Measurements from ENCODE around the gene RIPOR3. TPM values are rescaled to one million over a fixed set of nuclear protein-coding genes. Genes with fewer than 3 reads are reported as not detected.

Gene RIPOR3
- total RNA-seq, 1 donor = 6.5 TPM

DNA sequence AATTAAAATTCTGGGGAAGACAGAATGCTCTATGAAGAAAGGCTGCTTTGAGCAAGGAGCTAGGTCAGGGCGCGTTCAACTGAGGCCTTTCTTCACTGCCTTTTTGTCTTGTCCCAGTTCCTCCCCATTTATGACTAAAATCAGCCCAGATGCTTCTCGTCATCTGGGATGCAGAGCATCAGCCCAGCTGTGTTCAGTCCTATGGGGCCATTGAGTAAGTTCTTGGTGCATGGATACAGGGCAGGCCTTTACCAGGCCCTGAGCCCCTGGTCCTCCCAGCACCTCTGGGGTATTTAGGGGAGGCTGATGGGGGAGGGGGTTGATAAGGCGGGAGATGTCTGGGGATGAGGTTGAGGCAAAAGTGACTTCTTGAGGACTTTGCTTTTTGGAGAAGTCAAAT, 125.5 kb downstream of the RIPOR3 start:
- H3K4me3 ChIP-seq (ENCODE audit: low read depth, low read length) = no peak overlapping the region
- TF ChIP-seq, protein P1, sequence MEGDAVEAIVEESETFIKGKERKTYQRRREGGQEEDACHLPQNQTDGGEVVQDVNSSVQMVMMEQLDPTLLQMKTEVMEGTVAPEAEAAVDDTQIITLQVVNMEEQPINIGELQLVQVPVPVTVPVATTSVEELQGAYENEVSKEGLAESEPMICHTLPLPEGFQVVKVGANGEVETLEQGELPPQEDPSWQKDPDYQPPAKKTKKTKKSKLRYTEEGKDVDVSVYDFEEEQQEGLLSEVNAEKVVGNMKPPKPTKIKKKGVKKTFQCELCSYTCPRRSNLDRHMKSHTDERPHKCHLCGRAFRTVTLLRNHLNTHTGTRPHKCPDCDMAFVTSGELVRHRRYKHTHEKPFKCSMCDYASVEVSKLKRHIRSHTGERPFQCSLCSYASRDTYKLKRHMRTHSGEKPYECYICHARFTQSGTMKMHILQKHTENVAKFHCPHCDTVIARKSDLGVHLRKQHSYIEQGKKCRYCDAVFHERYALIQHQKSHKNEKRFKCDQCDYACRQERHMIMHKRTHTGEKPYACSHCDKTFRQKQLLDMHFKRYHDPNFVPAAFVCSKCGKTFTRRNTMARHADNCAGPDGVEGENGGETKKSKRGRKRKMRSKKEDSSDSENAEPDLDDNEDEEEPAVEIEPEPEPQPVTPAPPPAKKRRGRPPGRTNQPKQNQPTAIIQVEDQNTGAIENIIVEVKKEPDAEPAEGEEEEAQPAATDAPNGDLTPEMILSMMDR (IDR thresholded peaks at IDR 0.05; ENCODE audit: insufficient read depth, low read length) = no peak
- no peak for DNase-seq (ENCODE audit: low read depth)

DNA sequence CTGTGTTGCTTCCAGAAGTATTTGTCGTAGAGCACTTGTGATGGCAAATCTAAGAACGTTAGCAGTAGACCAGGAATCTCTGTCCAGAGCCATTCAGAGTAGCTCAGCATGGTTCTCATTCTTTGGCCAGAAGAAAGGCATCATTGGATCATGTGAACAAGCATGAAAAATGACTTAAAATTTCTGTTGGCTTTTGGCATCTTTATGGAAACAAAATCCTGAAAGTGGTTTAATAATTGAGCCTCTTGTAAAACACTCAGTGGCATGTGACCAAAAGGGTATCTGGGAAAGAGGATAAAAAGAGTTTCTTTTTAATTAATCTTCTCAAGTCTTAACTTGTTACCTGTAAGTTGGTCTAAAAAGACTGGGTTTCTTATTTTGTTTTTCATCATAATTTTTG, 126.0 kb downstream of the RIPOR3 start:
- H3K4me3 ChIP-seq (ENCODE audit: low read depth, low read length) = no peak overlapping the region
- no peak for DNase-seq (ENCODE audit: low read depth)
- TF ChIP-seq, protein P1 (IDR thresholded peaks at IDR 0.05; ENCODE audit: insufficient read depth, low read length) = no peak

DNA sequence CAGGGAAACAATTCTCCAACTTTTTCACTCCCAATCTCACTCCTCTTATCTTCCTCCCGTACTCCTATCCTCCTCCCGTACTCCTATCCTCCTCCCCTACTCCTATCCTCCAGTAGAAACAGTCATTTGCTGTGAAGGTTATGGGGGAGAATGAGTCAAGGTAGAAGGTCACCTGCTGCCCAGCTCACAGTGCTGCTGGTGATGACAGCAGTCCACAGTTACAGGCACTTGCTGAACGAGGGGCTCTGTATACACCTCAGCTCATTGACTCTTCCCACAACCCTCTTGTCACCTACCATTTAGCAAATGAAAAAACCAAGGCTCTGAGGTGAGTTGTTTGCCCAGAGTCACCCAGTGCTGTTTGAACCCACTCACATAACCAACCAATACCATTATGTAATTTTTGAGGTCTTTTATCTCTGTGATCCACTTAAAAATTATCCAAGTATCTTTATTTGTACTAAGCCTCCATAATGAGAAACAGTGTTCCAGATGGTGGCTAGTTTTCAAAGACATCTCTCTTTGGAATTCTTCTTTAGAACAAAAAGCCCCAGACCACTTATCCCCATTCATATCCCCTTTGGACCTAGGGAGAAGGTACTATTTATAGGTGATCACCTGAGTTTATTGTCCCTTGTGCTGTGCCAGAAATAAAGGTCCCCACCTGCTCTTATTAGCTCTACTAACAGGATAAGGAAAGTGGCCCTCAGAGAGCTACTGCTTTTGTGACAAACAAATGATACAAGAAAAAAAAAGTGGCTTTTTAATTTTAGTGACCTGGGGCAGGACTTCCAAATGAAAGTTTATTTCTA, 128.0 kb downstream of the RIPOR3 start:
- DNase-seq (ENCODE audit: low read depth) = no peak
- no peak overlapping the region for H3K4me3 ChIP-seq (ENCODE audit: low read depth, low read length)
- TF ChIP-seq, protein P1 (IDR thresholded peaks at IDR 0.05; ENCODE audit: insufficient read depth, low read length) = no peak

DNA sequence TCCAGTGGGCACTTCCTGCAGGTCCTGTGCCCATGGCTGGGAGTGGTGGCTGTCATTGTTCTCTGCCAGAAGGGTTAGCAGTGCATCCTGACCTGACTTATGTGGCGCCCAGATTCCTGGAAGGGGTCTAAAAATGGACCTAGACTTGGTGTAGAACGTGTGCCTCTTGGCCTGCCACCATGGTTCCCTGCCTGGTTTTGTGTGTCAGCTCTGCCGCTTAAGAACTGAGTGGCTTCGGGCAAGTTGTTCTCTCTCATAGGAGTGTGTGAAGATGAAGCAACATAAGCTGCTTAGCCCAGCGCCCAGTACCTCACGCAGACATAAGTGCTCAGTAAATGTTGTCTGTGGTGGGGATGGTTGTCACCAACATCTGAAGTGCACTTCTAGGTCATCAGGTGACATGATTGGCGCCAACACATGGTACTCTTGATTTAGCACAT, 129.1 kb downstream of the RIPOR3 start:
- TF ChIP-seq, protein P1 (IDR thresholded peaks at IDR 0.05; ENCODE audit: insufficient read depth, low read length) = no peak
- no peak for DNase-seq (ENCODE audit: low read depth)

DNA sequence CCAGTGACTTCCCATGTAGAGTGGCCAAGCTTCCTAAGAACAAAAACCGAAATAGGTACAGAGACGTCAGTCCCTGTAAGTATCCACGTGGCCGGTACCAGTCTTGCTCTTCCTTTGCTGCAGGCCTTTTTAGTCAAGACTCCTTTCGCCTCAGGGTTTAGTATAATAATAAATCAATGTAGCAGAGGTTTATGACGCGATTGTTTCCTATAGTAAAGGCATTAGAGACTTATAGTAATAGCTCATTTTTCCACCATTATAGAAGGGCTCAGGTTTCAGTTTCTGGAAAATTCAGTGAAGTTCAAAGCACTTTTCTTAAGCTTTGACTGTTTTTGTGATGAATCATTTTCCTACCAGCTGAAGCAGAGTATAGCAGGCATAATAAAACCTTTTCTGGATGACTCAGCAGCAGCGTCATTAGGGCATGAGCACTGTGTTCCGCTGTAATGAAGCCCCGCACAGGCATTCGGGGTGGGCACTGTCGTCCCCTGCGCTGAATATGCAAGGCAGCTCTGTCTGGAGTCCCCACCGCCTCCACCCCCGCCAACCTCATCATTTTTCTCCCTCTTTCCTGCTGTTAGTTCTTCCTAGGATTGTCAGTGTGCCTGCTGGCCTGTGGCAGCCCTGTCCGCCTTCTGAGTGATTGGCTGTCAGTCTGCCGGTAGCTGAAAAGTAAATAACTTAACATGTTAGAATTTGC, 129.8 kb downstream of the RIPOR3 start:
- peak; percentile 94 for DNase-seq (ENCODE audit: low read depth)
- TF ChIP-seq, protein P1 (IDR thresholded peaks at IDR 0.05; ENCODE audit: insufficient read depth, low read length) = no peak
- no peak overlapping the region for H3K4me3 ChIP-seq (ENCODE audit: low read depth, low read length)

More for the DNA sequence above, 129.1 kb downstream of the RIPOR3 start:
- H3K4me3 ChIP-seq (ENCODE audit: low read depth, low read length) = no peak overlapping the region

DNA sequence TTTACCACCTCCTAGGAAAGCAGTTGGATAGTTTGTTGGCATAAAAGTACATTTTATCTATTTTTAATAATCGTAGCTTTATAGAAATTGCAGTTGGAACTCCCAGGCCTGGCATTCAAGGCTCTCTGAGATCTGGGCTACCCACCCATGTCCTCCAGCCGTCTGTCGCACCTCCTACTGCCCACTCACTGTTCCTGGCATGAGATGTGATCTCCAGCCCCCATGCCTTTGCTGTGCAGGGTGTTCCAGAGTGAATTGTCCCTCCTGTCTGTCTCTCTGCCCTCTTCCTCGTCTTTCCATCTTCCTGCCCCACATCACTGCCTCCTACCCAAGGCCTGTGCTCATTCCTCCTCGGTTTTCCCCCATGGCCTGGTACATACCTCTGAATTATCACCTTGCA, 130.5 kb downstream of the RIPOR3 start:
- TF ChIP-seq, protein P1 (IDR thresholded peaks at IDR 0.05; ENCODE audit: insufficient read depth, low read length) = no peak
- DNase-seq (ENCODE audit: low read depth) = no peak
- H3K4me3 ChIP-seq (ENCODE audit: low read depth, low read length) = no peak overlapping the region

All from fibroblast of the aortic adventitia (primary cell).